Measurements from ENCODE around the gene GPR142. TPM values are rescaled to one million over a fixed set of nuclear protein-coding genes. Genes with fewer than 3 reads are reported as not detected.
A peak's percentile ranks its signal among the peaks of the same experiment; 100 is the strongest.

Gene GPR142
- total RNA-seq, 1 experiment from 2014 or later, result not detected

GRCh38 chr17:74380959-74381808, 13.9 kb downstream of the GPR142 start:
- H3K79me2 ChIP-seq (ENCODE audit: low read length), result no peaks in the 10 kb centered on the region
- peaks cover 19% of the 10 kb centered on the region for H3K4me1 ChIP-seq (ENCODE audit: insufficient read depth, low read length)
- intact Hi-C loops (cut with micrococcal nuclease), result loop anchor here (1.0 kb wide), 1 partner anchor 49 kb away; no protein-coding TSS in a partner anchor
- H3K36me3 ChIP-seq (ENCODE audit: low read depth, low read length), result no peaks in the 10 kb centered on the region
- ATAC-seq (no peak), DNase-seq (no peak)
- CTCF ChIA-PET, result interaction anchor here (0.6 to 3.0 kb wide), 5 partner anchors 13 to 77 kb away, joined by 3 to 47 read pairs (median 17); partner anchors contain the start of gene GPR142
- no peaks in the 10 kb centered on the region for H3K9me3 ChIP-seq (ENCODE audit: low read length)
- H2AFZ ChIP-seq (ENCODE audit: low read length), result peak overlapping the region; percentile 20; the same call in 1 of the 2 replicates
- no TSS peak for BruUV-seq (replicated peaks)
- no peak overlapping the region for H3K27ac ChIP-seq (ENCODE audit: low read length)
- no peak overlapping the region; the same call in 1 of the 2 replicates for H3K4me2 ChIP-seq (ENCODE audit: low read length)
- H3K27me3 ChIP-seq (ENCODE audit: low read length), result peaks cover 13% of the 10 kb centered on the region
- no peak overlapping the region for H3K4me3 ChIP-seq (ENCODE audit: low read length)
- H3K9ac ChIP-seq (ENCODE audit: low read length), result no peak overlapping the region
- POLR2A ChIA-PET (ENCODE audit: unreplicated experiment), result interaction anchor here (0.6 to 0.7 kb wide), 2 partner anchors 58 to 70 kb away, joined by 3 read pairs; no protein-coding TSS in a partner anchor
- no peaks in the 10 kb centered on the region for H3K9me2 ChIP-seq (replicated peaks; ENCODE audit: low read length)
- TF ChIP-seq EZH2phosphoT487 (IDR thresholded peaks at IDR 0.05; ENCODE audit: borderline replicate concordance, low read length), result no peak
- no peak for TF ChIP-seq CTCF (conservative IDR thresholded peaks at IDR 0.05; ENCODE audit: low read depth, low read length)
- no peak for TF ChIP-seq EZH2 (IDR thresholded peaks at IDR 0.05; ENCODE audit: low read length, unreplicated experiment)
- H3F3A ChIP-seq (ENCODE audit: low read length, unreplicated experiment), result no peaks in the 10 kb centered on the region
- H4K20me1 ChIP-seq (ENCODE audit: low read length), result no peaks in the 10 kb centered on the region

GRCh38 chr17:74383141-74383540, 15.8 kb downstream of the GPR142 start:
- TF ChIP-seq CTCF (conservative IDR thresholded peaks at IDR 0.05; ENCODE audit: low read depth, low read length), result no peak
- no peak for TF ChIP-seq EZH2 (IDR thresholded peaks at IDR 0.05; ENCODE audit: low read length, unreplicated experiment)
- no peak for TF ChIP-seq EZH2phosphoT487 (IDR thresholded peaks at IDR 0.05; ENCODE audit: borderline replicate concordance, low read length)
- Histone ChIP-seq H2AFZ (ENCODE audit: low read length) (no peak overlapping the region), H3K27me3 (ENCODE audit: low read length) (peaks cover under 1% of the 10 kb centered on the region; the same call in 1 of the 2 replicates), H3K4me2 (ENCODE audit: low read length) (no peak overlapping the region), H3F3A (ENCODE audit: low read length, unreplicated experiment) (no peaks in the 10 kb centered on the region), H3K79me2 (ENCODE audit: low read length) (no peaks in the 10 kb centered on the region), H3K4me3 (ENCODE audit: low read length) (no peak overlapping the region), H3K9me2 (replicated peaks; ENCODE audit: low read length) (no peaks in the 10 kb centered on the region), H3K9me3 (ENCODE audit: low read length) (no peaks in the 10 kb centered on the region), H3K36me3 (ENCODE audit: low read depth, low read length) (no peaks in the 10 kb centered on the region), H3K4me1 (ENCODE audit: insufficient read depth, low read length) (peaks cover 19% of the 10 kb centered on the region), H4K20me1 (ENCODE audit: low read length) (no peaks in the 10 kb centered on the region), H3K9ac (ENCODE audit: low read length) (no peak overlapping the region), H3K27ac (ENCODE audit: low read length) (no peak overlapping the region)
- no peak for ATAC-seq
- POLR2A ChIA-PET (ENCODE audit: unreplicated experiment), result no interaction called here
- DNase-seq, result no peak
- intact Hi-C loops (cut with micrococcal nuclease), result no loop called here
- BruUV-seq (replicated peaks), result no TSS peak
- CTCF ChIA-PET, result no interaction called here

GRCh38 chr17:74385201-74385600, 17.9 kb downstream of the GPR142 start:
- Histone ChIP-seq H3K9ac (ENCODE audit: low read length) (no peak overlapping the region), H3K36me3 (ENCODE audit: low read depth, low read length) (no peaks in the 10 kb centered on the region), H4K20me1 (ENCODE audit: low read length) (no peaks in the 10 kb centered on the region), H3K27me3 (ENCODE audit: low read length) (no peaks in the 10 kb centered on the region), H3K9me2 (replicated peaks; ENCODE audit: low read length) (no peaks in the 10 kb centered on the region), H3K4me3 (ENCODE audit: low read length) (no peak overlapping the region), H3K4me2 (ENCODE audit: low read length) (no peak overlapping the region), H3K9me3 (ENCODE audit: low read length) (no peaks in the 10 kb centered on the region), H3F3A (ENCODE audit: low read length, unreplicated experiment) (no peaks in the 10 kb centered on the region), H3K27ac (ENCODE audit: low read length) (no peak overlapping the region), H3K4me1 (ENCODE audit: insufficient read depth, low read length) (peaks cover 11% of the 10 kb centered on the region), H3K79me2 (ENCODE audit: low read length) (no peaks in the 10 kb centered on the region), H2AFZ (ENCODE audit: low read length) (no peak overlapping the region)
- CTCF ChIA-PET, result interaction anchor here (0.6 kb wide), 1 partner anchor 80 kb away, joined by 3 read pairs; no protein-coding TSS in a partner anchor
- intact Hi-C loops (cut with micrococcal nuclease), result no loop called here
- BruUV-seq (replicated peaks), result no TSS peak
- POLR2A ChIA-PET (ENCODE audit: unreplicated experiment), result no interaction called here
- TF ChIP-seq EZH2 (IDR thresholded peaks at IDR 0.05; ENCODE audit: low read length, unreplicated experiment) (no peak), EZH2phosphoT487 (IDR thresholded peaks at IDR 0.05; ENCODE audit: borderline replicate concordance, low read length) (no peak), CTCF (conservative IDR thresholded peaks at IDR 0.05; ENCODE audit: low read depth, low read length) (no peak)
- DNase-seq (no peak), ATAC-seq (no peak)

Measured in PC-3 (cell line).